SKM-1 (cell line): ENCODE measurements around the gene KCNIP3.
"Not testable (repeated sequence)": the region's sequence is repeated elsewhere in the genome, so short reads cannot be mapped to it uniquely, and the experiment has no call there.

ENCODE experiments used
- DNase-seq: peaks from one replicate; lab custom pipeline; 2025; ENCODE audit not compliant: unreplicated experiment; lab: John Stamatoyannopoulos, UW

The KCNIP3 gene

DNA sequence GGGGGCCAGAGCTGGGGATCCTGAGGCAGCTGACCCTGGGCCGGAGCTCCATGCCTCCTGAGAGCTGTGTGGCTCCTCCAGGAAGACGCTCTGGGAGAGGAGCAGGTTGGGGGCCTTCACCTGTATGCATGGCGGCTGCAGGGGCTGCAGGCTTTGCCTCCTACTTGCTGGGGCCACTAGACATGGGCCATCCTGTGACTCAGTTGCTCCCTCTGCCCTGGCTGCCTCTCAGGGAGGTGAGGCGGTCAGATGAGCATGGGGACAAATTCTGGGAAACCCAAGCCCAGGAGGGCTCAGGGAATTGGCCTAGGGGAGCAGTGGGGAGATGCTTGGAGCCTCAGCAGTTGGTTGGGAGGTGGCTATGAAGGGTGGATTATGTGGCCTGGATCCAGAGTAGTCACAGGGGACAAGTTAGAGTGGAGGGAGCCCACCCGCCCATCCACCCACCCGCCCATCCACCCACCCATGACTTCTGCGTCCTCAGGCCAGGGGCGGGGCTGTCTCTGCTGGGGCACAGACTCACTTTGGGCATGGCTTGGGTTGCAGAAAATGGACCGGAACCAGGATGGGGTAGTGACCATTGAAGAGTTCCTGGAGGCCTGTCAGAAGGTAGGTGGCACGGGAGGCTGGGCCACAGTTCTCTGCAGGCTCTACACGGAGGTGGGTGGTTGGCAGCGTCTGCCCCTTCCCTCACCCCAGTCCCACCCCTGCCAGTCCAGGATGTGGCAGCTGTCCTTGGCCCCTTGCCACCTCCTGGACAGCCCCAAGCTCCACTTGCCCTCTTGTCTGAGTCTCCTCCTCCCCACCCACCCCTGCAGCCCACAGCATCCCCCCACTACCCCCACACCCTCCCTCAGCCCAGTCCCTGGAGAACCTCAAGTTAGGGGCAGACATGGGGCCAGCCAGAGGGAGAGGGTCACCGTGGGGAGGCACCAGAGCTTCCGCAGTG lies 85.8 kb downstream of the KCNIP3 start:
- DNase-seq, result no peak

DNA sequence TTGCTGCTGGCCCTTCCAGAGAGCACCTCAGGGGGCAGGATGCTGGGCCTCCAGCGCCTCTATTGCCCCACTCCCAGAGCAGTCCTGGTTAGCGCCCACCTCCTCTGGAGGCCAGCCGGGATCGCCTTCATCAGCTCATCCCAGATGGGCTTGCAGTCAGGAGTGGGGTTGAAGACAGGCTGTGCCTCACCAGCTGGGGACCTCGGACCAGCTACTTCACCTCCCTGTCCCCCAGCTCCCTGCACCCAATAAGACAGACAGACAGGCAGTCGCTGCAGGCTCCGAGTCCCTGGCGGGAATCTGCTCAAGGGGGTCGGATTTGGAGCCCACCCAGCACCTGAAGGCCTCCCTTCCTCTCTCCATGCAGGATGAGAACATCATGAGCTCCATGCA lies 86.5 kb downstream of the KCNIP3 start:
- no peak for DNase-seq

DNA sequence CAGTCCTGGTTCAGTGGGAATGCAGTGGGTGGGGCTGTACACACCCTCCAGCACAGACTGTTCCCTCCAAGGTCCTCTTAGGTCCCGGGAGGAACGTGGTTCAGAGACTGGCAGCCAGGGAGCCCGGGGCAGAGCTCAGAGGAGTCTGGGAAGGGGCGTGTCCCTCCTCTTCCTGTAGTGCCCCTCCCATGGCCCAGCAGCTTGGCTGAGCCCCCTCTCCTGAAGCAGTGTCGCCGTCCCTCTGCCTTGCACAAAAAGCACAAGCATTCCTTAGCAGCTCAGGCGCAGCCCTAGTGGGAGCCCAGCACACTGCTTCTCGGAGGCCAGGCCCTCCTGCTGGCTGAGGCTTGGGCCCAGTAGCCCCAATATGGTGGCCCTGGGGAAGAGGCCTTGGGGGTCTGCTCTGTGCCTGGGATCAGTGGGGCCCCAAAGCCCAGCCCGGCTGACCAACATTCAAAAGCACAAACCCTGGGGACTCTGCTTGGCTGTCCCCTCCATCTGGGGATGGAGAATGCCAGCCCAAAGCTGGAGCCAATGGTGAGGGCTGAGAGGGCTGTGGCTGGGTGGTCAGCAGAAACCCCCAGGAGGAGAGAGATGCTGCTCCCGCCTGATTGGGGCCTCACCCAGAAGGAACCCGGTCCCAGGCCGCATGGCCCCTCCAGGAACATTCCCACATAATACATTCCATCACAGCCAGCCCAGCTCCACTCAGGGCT lies 87.9 kb downstream of the KCNIP3 start:
- DNase-seq, result no peak

DNA sequence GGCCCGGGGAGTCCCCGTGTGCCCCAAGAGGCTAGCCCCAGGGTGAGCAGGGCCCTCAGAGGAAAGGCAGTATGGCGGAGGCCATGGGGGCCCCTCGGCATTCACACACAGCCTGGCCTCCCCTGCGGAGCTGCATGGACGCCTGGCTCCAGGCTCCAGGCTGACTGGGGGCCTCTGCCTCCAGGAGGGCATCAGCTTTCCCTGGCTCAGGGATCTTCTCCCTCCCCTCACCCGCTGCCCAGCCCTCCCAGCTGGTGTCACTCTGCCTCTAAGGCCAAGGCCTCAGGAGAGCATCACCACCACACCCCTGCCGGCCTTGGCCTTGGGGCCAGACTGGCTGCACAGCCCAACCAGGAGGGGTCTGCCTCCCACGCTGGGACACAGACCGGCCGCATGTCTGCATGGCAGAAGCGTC lies 88.4 kb downstream of the KCNIP3 start:
- no peak for DNase-seq

DNA sequence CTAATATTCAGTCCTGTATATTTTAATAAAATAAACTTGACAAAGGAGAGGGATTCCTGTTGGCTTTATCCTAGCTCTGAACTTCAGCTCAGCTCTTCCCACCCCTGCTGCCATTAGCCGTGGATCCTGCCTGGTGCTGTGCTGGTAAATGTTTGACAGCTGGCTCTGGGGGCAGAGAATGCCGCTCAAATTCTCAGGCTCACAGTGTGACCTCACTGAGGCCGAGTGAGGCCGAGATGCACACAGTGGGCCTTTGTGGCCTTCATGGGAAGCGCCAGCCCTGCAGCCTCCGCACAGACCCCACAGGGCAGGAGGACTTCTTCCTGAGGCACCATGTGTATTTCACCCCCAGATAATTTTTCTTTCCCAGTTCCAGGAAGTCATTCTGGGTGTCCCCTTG lies 88.9 kb downstream of the KCNIP3 start:
- no peak for DNase-seq

DNA sequence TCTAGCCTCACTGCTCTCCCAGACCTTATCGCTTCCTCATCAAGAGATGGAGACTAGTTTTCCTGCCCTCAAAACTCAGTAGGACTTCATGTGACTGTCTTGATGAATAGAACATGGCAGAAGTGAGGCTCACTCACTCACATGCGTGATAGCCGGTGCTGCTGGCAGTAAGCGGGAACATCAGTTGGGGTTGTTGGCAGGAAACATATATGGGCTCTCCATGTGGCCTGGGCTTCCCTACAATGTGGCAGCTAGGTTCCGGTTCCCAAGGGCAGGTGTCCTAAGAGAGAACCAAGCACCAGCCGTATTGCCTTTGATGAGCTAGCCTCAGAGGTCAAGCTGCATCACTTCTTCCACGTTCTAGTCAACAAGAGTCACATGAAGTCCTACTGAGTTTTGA lies 90.2 kb downstream of the KCNIP3 start:
- DNase-seq, result no peak

DNA sequence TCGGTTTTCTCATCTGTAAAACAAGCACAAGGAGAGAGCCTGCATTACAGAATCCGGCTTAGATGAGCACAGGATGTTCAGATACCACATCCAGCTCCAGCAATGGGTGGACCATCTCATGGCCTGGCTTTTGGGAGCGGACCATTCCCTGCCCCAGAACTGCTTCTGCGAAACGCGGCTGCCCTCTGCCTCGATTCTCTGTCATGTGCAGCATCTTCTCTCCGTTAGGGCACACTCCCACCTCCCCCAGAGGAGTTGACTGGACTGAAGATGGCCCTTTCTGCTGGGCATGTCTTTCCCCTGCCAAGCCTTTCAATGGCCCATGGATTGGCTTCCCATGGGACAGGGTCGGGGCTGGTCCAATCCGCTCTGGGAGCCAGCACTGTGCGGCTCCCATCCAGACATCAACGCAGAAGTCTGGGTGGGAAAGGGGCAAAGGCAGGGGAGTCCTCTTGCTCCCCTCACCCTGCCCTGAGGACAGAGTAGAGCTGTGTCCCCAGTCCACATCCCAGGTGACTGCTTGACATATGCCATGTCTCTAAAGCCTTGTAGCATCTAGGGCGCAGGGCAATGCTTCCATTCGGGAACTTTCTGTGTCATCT lies 91.0 kb downstream of the KCNIP3 start:
- no peak for DNase-seq

DNA sequence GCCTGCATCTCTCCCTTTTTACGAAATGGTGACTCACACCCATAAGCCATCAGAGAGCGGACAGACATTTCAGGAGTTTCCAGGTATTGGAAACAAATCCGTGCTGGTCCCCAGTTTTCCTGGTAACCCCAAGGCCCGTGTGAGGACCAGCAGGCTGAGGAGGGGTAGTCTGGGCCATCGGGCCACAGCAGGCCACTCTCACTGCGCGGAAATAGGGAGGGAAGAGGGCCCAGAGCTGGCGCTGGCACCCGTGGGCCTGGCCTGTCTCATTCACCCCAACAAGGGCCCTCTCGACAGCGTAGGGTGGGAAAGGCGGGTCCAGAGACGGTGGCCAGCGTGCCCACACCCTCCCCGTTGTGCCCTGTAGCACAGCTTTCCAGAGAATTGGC lies 91.7 kb downstream of the KCNIP3 start:
- DNase-seq, result no peak

DNA sequence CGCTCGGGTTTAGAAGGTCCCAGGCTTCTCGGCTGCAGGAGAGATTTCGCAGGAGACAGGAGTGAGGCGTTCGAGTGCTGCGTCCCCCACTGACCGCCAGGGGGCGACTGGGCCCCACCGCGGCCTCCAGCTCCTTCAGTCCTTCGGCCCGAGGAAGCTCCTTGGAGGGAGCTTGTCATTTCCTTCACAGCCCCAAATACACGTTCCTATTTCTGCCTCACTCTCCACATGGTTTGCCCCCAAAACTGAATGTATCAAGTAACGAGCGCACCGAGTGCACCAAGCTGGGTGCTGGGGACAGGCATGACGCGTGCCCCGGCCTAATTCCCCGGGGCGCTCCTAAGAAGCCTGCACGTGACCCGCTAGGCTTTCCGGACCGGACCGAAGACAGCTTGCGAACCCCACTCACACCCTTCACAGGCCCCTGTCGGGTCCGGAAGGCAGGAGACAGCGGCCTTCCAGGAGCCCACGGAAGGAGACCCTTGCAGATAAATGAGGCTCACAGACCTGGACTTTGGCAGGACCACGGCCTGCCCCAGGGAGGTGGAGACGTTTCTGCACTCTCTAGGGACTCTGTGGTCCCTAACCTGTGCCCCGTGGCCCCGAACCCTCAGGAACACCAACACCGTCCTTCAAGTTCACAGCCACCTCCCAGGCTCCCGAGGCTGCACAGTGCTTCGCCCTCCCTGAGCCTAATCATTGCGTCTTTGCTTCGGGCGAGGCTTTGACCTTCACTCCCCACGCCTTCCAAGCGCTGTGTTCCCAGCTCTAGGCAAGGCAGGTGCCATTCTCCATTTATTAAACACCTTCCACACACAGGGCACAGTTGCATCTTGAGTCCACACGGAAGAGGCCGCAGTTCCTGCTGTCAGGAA lies 92.3 kb downstream of the KCNIP3 start:
- DNase-seq, result peak; percentile 59

DNA sequence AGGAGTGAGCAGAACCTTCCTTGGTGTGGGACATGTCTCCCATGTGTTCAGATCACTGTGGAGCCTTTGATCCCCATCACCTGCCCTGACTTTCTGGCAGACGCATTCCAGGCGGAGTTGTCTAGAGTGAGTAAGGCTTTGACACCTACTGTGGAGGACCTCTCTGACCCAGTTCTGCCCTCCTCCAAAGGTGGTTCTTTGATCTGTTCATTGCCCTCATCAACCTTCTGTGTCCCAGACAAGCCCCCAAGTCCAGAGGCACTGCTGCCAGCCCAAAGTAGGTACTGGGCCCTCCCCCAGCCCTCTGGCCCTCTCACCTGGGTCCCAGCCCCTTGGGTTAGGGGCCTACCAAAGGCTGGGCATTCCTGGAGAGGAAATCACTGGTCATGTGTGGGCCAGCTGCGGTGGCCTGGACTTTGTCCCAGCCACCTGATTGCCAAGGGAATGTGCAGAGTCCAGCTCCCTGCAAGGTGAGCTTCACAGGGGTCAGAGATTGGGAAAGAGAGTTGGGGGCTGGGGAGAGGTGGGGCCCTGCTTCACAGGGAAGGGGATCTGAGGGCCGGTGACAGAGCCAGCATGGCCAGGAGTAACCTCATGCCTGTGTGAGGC lies 93.2 kb downstream of the KCNIP3 start:
- DNase-seq, result no peak

DNA sequence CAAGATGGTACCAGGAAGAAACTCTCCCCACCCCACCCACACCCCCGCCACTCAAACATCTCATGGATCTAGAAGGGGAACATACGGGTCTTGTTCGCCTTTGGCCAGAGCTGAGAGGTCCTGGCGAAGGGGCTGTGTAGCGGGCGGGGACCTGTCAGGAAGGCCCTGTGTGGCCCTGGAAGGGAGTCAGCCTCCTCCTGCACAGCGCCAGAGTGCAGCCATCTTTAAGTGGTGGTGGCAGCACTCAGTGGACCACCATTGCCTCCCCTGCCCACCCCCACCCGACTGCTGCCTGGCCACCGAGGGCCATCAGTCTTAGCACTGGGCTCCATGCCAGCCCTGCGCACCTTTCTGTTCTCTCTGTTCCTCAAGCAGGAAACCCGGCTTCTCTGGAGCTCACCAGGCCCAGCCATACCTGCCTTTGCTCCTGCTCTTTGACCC lies 93.8 kb downstream of the KCNIP3 start:
- no peak for DNase-seq

DNA sequence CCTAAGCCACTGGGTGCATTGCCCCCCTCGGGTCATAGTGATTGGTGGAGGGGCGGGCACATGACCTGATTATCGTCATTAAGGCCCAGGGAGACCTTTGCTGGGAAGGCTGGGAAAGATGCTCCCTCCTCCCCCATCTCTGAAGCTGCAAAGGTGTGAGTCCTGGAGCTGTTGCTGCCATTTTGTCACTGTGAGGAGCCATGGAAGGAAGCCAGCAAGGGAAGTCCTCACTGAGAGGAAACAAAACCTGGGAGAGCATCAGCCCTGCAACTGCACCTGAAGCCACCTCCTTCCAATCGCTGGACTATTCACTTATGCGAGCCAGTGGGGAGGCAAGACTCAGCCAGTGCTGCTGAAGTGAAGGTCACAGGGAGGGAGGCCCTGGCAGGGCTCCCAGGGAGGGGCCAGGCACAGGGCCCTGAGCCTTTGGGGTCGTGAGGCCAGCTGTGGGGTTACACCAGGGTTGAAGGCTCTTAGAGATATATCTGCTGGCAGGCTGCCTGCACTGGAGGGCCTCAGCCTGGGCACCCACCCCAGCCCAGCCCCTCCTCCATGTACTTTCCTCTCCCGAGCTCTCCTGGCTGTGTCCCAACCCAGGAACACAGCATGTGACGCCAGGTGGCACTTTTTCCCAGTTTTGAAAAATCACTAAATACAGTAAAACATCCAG lies 94.6 kb downstream of the KCNIP3 start:
- no peak for DNase-seq

DNA sequence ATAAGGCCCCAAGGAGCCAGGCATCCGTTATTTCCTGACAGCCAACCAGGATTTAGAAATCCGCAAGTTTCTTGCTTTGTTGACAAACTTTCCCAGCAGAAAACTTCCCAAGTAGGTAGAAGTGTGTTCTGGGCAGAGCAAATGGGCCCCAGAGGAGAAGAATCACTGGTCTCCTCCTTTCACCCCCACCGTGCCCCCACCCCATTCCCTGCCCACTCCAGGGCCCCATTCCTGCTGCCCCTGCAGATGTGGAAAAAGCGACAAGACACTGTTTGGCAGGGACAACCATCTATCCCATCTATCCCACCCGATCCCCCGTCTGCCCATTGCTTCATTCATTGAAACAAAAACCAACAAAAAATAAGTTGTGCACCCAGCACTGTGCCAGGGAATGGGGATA lies 95.2 kb downstream of the KCNIP3 start:
- DNase-seq, result no peak

DNA sequence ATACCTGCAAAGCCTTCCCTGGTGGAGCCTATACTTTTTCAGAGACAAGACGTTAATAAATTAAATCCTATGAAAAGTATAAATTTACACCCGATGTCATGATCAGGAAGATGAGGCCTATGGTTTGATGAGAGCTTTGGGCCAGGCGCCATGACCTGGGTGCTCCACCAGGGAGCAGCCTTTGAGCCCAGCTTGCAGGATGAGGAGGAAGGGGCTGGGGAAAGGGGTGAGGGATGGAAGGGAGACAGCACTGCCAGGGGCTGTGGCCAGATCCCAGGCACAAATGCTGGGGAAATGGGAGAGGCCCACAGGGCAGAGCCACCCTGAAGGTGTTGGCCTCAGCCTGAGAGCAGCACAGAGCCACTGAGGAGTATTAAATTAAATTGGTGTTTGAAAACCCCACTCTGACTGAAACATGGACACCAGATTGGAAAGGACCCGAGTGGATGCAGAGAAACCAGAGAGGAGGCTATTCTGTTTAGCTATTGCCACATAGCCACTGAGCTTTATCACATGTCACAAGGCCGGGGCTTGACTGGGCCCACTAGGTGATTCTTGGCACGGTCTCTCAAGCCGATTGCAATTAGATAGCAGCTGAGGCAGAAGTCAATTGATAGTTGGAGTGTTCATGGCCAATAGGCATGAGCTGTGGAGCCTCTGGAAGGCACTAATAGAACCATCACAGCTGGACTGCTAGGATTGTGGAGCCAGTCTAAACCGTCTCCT lies 95.7 kb downstream of the KCNIP3 start:
- no peak for DNase-seq

DNA sequence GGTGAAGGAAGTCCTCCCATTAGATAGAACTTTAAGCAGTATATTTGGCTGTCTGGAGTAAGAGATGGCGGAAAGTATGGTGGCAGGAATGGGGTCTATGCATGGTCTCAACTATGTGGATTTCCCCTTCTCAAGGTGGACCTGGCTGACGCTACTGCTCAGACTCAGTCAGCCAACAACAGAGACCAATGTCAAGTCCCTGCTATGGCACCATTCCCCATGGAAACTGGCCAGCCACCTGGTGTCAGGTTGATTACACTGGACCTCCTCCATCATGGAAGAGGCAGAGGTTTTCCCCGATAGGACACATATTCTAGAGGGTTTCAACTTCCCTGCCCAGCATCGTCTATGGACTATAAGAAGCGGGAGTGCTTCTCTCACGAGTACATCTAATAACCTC lies 96.8 kb downstream of the KCNIP3 start:
- no peak for DNase-seq

DNA sequence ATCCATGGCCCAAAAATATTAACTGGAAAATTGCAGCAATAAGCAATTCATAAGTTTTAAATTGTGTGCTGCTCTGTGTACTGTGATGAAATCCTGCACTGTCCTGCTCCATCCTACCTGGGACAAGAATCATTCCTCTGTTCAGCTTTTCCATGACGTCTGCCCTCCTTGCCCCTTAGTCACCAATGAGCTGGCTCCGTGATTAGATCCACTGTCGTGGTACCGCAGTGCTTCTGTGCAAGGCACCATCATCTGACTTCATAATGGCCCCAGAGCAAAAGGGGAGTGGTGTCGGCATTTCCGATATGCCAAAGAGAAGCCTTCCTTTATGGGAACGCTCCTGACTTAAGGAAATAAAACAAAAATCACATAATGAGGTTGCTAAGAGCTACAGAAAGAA lies 101.9 kb downstream of the KCNIP3 start:
- DNase-seq, result no peak

DNA sequence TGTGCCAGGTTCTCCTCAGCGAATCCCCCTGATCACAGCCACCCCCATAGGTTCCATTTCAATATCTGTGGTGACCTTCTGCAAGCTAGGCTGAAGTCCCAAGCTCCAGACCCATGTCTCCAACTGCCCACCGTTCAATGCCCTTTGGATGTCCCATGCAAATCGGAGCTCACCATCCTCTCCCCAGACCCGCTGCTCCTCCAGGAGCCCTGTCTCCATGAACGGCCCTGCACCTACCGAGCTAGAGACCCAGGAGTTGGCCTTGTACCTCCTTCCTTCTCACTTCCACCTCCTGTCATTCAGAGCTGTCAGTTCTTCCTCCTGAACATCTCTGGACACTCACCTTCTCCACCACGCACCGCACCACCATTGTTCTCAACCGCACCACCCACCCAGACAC lies 104.3 kb downstream of the KCNIP3 start:
- no peak for DNase-seq

DNA sequence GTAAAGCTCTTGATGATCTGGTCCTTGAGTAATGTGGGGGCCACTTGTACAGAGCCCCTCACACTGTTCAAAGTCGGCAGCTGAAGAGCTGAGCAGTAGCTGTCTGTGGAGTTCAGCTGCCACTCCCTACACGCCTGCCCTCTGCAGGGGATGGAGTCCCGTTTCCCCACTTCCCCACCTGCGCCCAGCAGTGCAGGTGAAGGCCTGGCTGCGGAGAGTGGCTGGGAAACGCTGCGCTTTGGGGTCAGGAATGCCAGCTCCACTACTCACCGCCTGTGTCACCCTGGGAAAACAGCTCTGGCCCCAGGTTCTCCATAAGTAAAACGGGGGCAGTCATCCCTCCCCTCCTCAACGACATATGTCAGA lies 104.8 kb downstream of the KCNIP3 start:
- DNase-seq, result not testable (repeated sequence)
